ENCODE measurements around the gene CYB5D1.

Gene CYB5D1

DNA sequence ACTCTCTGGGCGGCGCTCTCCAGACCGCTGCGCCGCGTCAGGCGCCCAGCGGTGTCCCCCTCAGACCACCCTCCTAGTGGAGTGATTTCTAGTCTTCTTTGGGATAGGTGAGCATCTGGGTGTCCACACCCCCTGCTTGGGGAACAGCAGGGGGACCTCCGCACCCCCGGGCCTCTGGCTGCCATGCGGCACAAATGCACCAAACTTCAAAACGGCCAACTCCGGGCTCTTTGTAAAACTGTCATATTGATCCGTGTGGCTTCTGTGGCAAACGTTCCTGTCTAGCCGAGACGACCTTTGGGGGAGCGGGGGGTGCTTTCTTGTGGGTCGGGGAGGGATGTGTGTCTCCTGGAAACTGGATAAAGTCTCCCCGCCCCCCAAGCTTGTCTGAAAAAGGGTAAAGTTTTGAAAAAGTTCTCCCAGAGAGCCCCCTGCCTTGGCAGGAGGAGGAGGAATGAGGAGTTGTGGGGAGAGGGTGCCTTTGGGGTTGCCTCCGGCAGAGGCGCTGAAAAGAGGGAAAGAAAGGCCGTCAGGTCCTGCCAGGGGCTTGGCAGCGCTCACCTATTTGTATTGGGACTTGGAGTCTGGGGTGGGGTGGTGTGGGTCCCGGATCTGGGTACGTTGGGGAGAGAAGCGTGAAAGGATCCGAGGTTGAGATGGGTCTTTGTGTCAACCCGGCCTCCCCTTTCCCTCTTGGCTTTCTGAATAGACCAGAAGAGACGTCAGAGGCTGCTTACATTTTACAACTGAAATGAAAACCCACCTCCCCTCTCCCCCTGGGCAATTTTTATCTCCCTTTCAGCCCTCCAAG is 28.6 kb downstream of the CYB5D1 start:
- peak overlapping the region; percentile 100 for H3K27ac ChIP-seq

DNA sequence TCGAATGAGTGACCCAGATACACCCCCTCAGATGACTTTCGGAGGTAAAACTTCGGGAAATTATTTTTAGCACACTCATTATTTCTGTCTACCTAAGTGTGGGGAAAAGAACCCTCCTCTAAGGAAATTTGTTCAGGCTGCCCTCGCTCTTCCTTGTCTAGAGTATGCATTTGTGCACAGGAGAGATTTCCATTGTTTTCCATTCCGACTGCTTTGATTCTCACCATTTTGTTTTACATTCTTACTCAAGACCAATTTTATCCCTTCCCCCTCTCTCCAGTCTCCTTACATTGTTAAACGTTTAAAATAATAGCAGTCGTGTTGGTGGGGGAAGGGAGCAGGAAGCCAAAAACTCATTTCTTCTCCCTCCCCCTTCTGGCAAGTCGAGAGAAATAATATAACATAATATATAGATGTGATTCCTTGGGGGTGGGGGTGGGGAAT is 29.3 kb downstream of the CYB5D1 start:
- no peak for TF ChIP-seq ZFX (IDR thresholded peaks at IDR 0.05)
- TF ChIP-seq, protein P1, sequence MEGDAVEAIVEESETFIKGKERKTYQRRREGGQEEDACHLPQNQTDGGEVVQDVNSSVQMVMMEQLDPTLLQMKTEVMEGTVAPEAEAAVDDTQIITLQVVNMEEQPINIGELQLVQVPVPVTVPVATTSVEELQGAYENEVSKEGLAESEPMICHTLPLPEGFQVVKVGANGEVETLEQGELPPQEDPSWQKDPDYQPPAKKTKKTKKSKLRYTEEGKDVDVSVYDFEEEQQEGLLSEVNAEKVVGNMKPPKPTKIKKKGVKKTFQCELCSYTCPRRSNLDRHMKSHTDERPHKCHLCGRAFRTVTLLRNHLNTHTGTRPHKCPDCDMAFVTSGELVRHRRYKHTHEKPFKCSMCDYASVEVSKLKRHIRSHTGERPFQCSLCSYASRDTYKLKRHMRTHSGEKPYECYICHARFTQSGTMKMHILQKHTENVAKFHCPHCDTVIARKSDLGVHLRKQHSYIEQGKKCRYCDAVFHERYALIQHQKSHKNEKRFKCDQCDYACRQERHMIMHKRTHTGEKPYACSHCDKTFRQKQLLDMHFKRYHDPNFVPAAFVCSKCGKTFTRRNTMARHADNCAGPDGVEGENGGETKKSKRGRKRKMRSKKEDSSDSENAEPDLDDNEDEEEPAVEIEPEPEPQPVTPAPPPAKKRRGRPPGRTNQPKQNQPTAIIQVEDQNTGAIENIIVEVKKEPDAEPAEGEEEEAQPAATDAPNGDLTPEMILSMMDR (conservative IDR thresholded peaks at IDR 0.05) = no peak; the same call in 1 of the 2 replicates
- H3K27ac ChIP-seq = peak overlapping the region; percentile 100

More for the DNA sequence above, 28.6 kb downstream of the CYB5D1 start:
- no peak for TF ChIP-seq ZFX (IDR thresholded peaks at IDR 0.05)
- TF ChIP-seq, protein P1 (conservative IDR thresholded peaks at IDR 0.05) = no peak

- H3K27ac ChIP-seq = peak overlapping the region; percentile 100
- TF ChIP-seq, protein P1 (conservative IDR thresholded peaks at IDR 0.05) = no peak; the same call in 1 of the 2 replicates
- TF ChIP-seq ZFX (IDR thresholded peaks at IDR 0.05) = no peak
Observed at GRCh38 chr17:7887482-7888183, 29.8 kb downstream of the CYB5D1 start.

DNA sequence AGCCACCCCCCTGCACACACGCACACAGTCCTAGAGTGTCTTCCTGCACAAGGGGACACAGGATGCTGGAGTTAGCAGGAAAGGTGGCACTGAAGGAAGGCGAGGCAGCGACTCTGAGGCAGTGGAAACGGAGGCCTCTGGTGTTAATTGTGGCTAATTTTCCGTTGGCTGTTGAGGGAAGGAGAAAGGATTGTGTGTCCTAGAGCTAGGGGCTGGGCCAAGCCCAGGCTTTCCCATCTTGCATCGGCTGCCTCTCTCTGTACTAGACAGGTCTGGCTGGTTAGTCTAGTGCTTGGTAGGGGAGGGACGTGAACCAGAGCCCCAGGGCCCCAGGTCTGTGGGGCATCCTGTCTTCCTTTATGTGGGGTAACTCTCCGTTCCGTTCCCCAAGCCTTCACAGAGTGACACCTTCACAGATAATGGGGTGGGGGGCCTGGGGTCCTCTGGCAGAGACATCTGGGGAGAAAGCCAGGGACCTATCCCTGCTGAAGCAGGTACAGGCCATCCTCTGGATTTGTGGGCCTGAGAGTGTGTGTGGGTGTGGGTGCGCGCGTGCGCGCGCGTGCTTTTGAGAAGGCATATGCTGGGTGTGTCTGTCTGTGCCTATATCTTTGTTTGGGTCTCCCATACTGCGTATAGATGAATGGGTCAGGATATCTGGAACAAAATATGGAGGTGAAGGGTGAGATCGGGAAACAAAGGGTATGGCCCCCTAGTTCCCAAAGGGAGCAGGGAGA is 30.5 kb downstream of the CYB5D1 start, which contains the start of gene CHD3:
CHD3 (plus strand) TSS at position 606 of the 737 bp plus-strand sequence. CDS start 212 bp downstream, outside the sequence.
- peak; percentile 31; the same call in 1 of the 2 replicates for TF ChIP-seq ZFX (IDR thresholded peaks at IDR 0.05)
- TF ChIP-seq, protein P1 (conservative IDR thresholded peaks at IDR 0.05) = no peak
- peak within 1 kb of the TSS; percentile 100 for H3K27ac ChIP-seq

DNA sequence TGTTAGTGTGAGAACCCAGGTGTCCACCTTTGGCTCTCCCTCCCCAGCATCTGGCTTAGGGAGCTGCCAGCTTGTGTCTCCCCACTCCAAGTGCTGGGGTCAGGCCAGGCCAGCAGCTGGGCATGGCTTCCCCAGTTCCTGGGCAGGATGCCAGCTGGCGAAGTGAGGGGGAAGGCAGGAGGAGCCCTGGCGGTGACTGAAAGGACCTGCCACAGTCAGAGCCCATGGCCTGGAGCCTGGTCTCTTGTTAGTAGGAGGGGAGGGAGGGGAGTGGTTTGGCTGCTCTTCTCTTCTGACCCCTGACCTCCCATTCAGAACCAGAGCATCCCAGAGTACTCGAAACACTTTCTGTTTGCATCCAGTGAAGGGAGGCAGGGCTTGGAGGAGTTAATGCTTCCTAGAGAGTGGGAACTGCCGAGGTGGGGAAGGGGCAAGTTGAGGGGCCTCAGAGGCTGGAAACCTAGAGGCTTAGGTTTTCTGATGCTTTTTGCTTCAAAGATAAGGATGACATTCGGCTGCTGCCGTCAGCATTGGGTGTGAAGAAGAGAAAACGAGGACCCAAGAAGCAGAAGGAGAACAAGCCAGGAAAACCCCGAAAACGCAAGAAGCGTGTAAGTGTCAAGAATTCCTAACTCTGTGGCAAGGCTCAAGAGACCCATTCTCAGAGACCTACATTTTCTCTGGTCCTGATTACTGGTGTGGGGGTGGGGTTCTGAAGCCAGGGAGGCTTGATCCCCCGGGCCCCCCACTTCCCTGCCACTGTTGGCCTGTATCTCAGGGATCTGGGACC is 31.6 kb downstream of the CYB5D1 start:
- peak overlapping the region; percentile 100 for H3K27ac ChIP-seq
- TF ChIP-seq, protein P1 (conservative IDR thresholded peaks at IDR 0.05) = no peak; the same call in 1 of the 2 replicates

- no peak overlapping the region for H3K27ac ChIP-seq
- TF ChIP-seq, protein P1 (conservative IDR thresholded peaks at IDR 0.05) = no peak
- no peak for TF ChIP-seq ZFX (IDR thresholded peaks at IDR 0.05)
Observed at GRCh38 chr17:7893187-7893880, 35.5 kb downstream of the CYB5D1 start.
